Naive B cell (primary cell): ENCODE measurements around the gene STS. TPM values are rescaled to one million over a fixed set of nuclear protein-coding genes. Genes with fewer than 3 reads are reported as not detected.

Experiments used
- ATAC-seq, 2 donors: fragments of 150-1000 bp; cut with Tn5 transposase; 2 replicates each; pipeline ENCODE4 v1.10.0; 2021; ENCODE audit warnings: low read depth in 2 of 2, mild to moderate bottlenecking in 2 of 2, moderate library complexity in 2 of 2
- DNase-seq: peaks from one replicate; pipeline ENCODE4 v3.0.0; 2022
- H3K27ac Mint-ChIP-seq, 6 donors: one replicate each; pipeline ENCODE4 v1.8.0; 2020 to 2022; ENCODE audit warnings: mild to moderate bottlenecking in 6 of 6, mixed read lengths in 6 of 6, moderate library complexity in 5 of 6, inconsistent platforms in 2 of 6
- H3K27me3 Mint-ChIP-seq, 3 donors: one replicate each; pipeline ENCODE4 v1.8.0; 2021 to 2022; ENCODE audit warnings: mixed read lengths in 3 of 3, mild to moderate bottlenecking in 1 of 3
- H3K36me3 Mint-ChIP-seq, 2 donors: one replicate each; pipeline ENCODE4 v1.8.0; 2020 to 2022; ENCODE audit warnings: mixed read lengths in 2 of 2, inconsistent platforms in 1 of 2, mild to moderate bottlenecking in 1 of 2
- H3K4me1 Mint-ChIP-seq, 3 donors: one replicate each; pipeline ENCODE4 v1.8.0; 2020 to 2022; ENCODE audit warnings: mixed read lengths in 3 of 3, inconsistent platforms in 1 of 3, mild to moderate bottlenecking in 1 of 3, moderate library complexity in 1 of 3
- H3K4me3 Mint-ChIP-seq, 8 donors: one replicate each; pipeline ENCODE4 v1.8.0; 2020 to 2022; ENCODE audit warnings: mild to moderate bottlenecking in 8 of 8, mixed read lengths in 8 of 8, moderate library complexity in 8 of 8, inconsistent platforms in 2 of 8
- H3K9me3 Mint-ChIP-seq, 7 donors: one replicate each; pipeline ENCODE4 v1.8.0; 2020 to 2022; ENCODE audit warnings: mixed read lengths in 7 of 7, mild to moderate bottlenecking in 5 of 7, inconsistent platforms in 2 of 7, moderate library complexity in 1 of 7
- polyA plus RNA-seq, 6 donors: library from polyadenylated mRNA; unstranded; fragments of 300-500 nt; fragmentation: Illumina TruSeq; gene quantifications; one replicate each; pipeline ENCODE4 v1.2.3, GENCODE V29; 2021; ENCODE audit warnings: low read depth in 6 of 6

The STS gene
- polyA plus RNA-seq, 6 donors from 2014 or later, result 1.9 to 5.0 (median 2.8) TPM

GRCh38 chrX:7119950-7120877 is 27.3 kb upstream of the STS start:
- DNase-seq, result no peak
- Mint-ChIP-seq H3K27ac (peak overlapping the region in 2 of 6 donors; percentile 32 to 67), H3K4me3 (no peak overlapping the region), H3K27me3 (no peaks in the 10 kb centered on the region), H3K9me3 (peaks cover 1 to 20% (median 8%) of the 10 kb centered on the region in 7 donors), H3K36me3 (peaks cover 33 to 43% of the 10 kb centered on the region in 2 donors), H3K4me1 (peaks cover 38 to 46% (median 46%) of the 10 kb centered on the region in 3 donors)
- ATAC-seq, result no peak

- H3K27ac Mint-ChIP-seq, result peak overlapping the region in 1 of 6 donors; percentile 67
- H3K36me3 Mint-ChIP-seq, result peaks cover 38 to 45% of the 10 kb centered on the region in 2 donors
- peaks cover 34 to 48% (median 43%) of the 10 kb centered on the region in 3 donors for H3K4me1 Mint-ChIP-seq
- H3K27me3 Mint-ChIP-seq, result no peaks in the 10 kb centered on the region
- ATAC-seq, result no peak
- peaks cover 1 to 20% (median 8%) of the 10 kb centered on the region in 7 donors for H3K9me3 Mint-ChIP-seq
- peak overlapping the region in 1 of 8 donors; percentile 10 for H3K4me3 Mint-ChIP-seq
- DNase-seq, result no peak
Observed at GRCh38 chrX:7120878-7121219, 26.7 kb upstream of the STS start.

GRCh38 chrX:7127056-7127455 is 20.5 kb upstream of the STS start:
- DNase-seq, result no peak
- Mint-ChIP-seq H3K27ac (peak overlapping the region in 1 of 6 donors; percentile 11), H3K4me1 (peaks cover 10 to 28% (median 24%) of the 10 kb centered on the region in 3 donors), H3K4me3 (no peak overlapping the region), H3K27me3 (no peaks in the 10 kb centered on the region), H3K9me3 (peaks cover 0 to 10% (median 1%) of the 10 kb centered on the region in 7 donors), H3K36me3 (peaks cover 21 to 23% of the 10 kb centered on the region in 2 donors)
- ATAC-seq, result no peak

- ATAC-seq (no peak), DNase-seq (no peak)
- Mint-ChIP-seq H3K4me3 (no peak overlapping the region), H3K27me3 (no peaks in the 10 kb centered on the region), H3K4me1 (peaks cover 33 to 40% (median 35%) of the 10 kb centered on the region in 3 donors), H3K36me3 (no peaks in the 10 kb centered on the region), H3K27ac (no peak overlapping the region), H3K9me3 (no peaks in the 10 kb centered on the region)
Observed at GRCh38 chrX:7131621-7132020, 15.9 kb upstream of the STS start.

GRCh38 chrX:7132335-7133049 is 15.0 kb upstream of the STS start:
- Mint-ChIP-seq H3K9me3 (no peaks in the 10 kb centered on the region), H3K27ac (peak overlapping the region in 4 of 6 donors; percentile 55 to 93 (median 60)), H3K4me1 (peaks cover 33 to 49% (median 35%) of the 10 kb centered on the region in 3 donors), H3K27me3 (no peaks in the 10 kb centered on the region), H3K4me3 (no peak overlapping the region), H3K36me3 (no peaks in the 10 kb centered on the region)
- peak in 1 of 2 donors; percentile 28 for ATAC-seq
- no peak for DNase-seq

GRCh38 chrX:7133050-7133440 is 14.5 kb upstream of the STS start:
- Mint-ChIP-seq H3K36me3 (no peaks in the 10 kb centered on the region), H3K27me3 (no peaks in the 10 kb centered on the region), H3K4me1 (peaks cover 33 to 54% (median 35%) of the 10 kb centered on the region in 3 donors), H3K4me3 (no peak overlapping the region), H3K9me3 (no peaks in the 10 kb centered on the region), H3K27ac (peak overlapping the region in 4 of 6 donors; percentile 55 to 93 (median 76))
- ATAC-seq, result no peak
- no peak for DNase-seq

GRCh38 chrX:7134981-7135380 is 12.5 kb upstream of the STS start:
- Mint-ChIP-seq H3K27ac (no peak overlapping the region), H3K36me3 (peaks cover 0 to 7% of the 10 kb centered on the region in 2 donors), H3K4me3 (no peak overlapping the region), H3K9me3 (no peaks in the 10 kb centered on the region), H3K4me1 (peaks cover 33 to 58% (median 36%) of the 10 kb centered on the region in 3 donors), H3K27me3 (no peaks in the 10 kb centered on the region)
- ATAC-seq, result no peak
- no peak for DNase-seq

- Mint-ChIP-seq H3K9me3 (no peaks in the 10 kb centered on the region), H3K4me1 (peaks cover 12 to 48% (median 29%) of the 10 kb centered on the region in 3 donors), H3K27me3 (no peaks in the 10 kb centered on the region), H3K27ac (peak overlapping the region in 2 of 6 donors; percentile 71 to 81), H3K4me3 (no peak overlapping the region), H3K36me3 (peaks cover 0 to 7% of the 10 kb centered on the region in 2 donors)
- ATAC-seq (no peak), DNase-seq (no peak)
Observed at GRCh38 chrX:7139202-7140081, 8.1 kb upstream of the STS start.

GRCh38 chrX:7143076-7143475 is 4.4 kb upstream of the STS start:
- H3K9me3 Mint-ChIP-seq, result no peaks in the 10 kb centered on the region
- H3K27ac Mint-ChIP-seq, result no peak overlapping the region
- no peak overlapping the region for H3K4me3 Mint-ChIP-seq
- peaks cover 10 to 32% (median 29%) of the 10 kb centered on the region in 3 donors for H3K4me1 Mint-ChIP-seq
- ATAC-seq (no peak), DNase-seq (no peak)
- H3K36me3 Mint-ChIP-seq, result peaks cover 0 to 7% of the 10 kb centered on the region in 2 donors
- H3K27me3 Mint-ChIP-seq, result no peaks in the 10 kb centered on the region

- peaks cover 0 to 2% of the 10 kb centered on the region in 2 donors for H3K36me3 Mint-ChIP-seq
- H3K4me3 Mint-ChIP-seq, result no peak overlapping the region
- peak overlapping the region in 1 of 6 donors; percentile 57 for H3K27ac Mint-ChIP-seq
- H3K4me1 Mint-ChIP-seq, result peaks cover 10 to 33% (median 28%) of the 10 kb centered on the region in 3 donors
- no peaks in the 10 kb centered on the region for H3K9me3 Mint-ChIP-seq
- DNase-seq (no peak), ATAC-seq (no peak)
- H3K27me3 Mint-ChIP-seq, result no peaks in the 10 kb centered on the region
Observed at GRCh38 chrX:7143941-7144525, 3.5 kb upstream of the STS start.

- H3K9me3 Mint-ChIP-seq, result no peaks in the 10 kb centered on the region
- peak overlapping the region in 1 of 6 donors; percentile 34 for H3K27ac Mint-ChIP-seq
- DNase-seq (no peak), ATAC-seq (no peak)
- peaks cover 10 to 30% (median 27%) of the 10 kb centered on the region in 3 donors for H3K4me1 Mint-ChIP-seq
- peak overlapping the region in 2 of 8 donors; percentile 21 to 95 for H3K4me3 Mint-ChIP-seq
- H3K36me3 Mint-ChIP-seq, result no peaks in the 10 kb centered on the region
- H3K27me3 Mint-ChIP-seq, result no peaks in the 10 kb centered on the region
Observed at GRCh38 chrX:7145454-7145853, 2.1 kb upstream of the STS start.

GRCh38 chrX:7146020-7146702 is 1.4 kb upstream of the STS start:
- peak overlapping the region in 6 of 8 donors; percentile 0 to 95 (median 55) for H3K4me3 Mint-ChIP-seq
- peak overlapping the region in 1 of 6 donors; percentile 52 for H3K27ac Mint-ChIP-seq
- H3K27me3 Mint-ChIP-seq, result no peaks in the 10 kb centered on the region
- H3K36me3 Mint-ChIP-seq, result no peaks in the 10 kb centered on the region
- H3K4me1 Mint-ChIP-seq, result peaks cover 10 to 30% (median 24%) of the 10 kb centered on the region in 3 donors
- no peaks in the 10 kb centered on the region for H3K9me3 Mint-ChIP-seq
- ATAC-seq, result no peak
- no peak for DNase-seq
